ENCODE results near the gene METTL14. TPM values are rescaled to one million over a fixed set of nuclear protein-coding genes. Genes with fewer than 3 reads are reported as not detected.
A peak's percentile ranks its signal among the peaks of the same experiment; 100 is the strongest.

The METTL14 gene
- total RNA-seq, 1 donor from 2014 or later = 28.1 TPM

DNA sequence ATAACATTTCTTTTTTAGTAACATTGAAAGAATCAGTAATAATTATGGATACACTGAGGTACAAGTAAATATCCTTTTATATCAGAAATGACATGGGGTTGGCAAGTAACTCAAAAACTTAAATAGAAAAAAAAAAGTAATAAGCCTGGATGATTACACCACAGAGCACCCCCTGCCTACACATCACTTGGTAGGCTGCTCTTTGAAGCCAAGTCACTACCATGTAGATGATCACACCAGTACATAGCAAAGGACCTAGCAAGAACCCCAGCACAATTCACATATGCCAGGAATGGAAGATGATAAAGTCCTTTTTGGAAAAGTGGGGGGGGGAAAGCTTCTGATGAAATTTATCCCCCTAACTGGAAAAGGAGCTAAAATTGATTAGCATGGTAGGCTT lies 56.9 kb downstream of the METTL14 start:
- H3K4me1 ChIP-seq = peaks cover 56% of the 10 kb centered on the region
- no peaks in the 10 kb centered on the region for H3K27me3 ChIP-seq (ENCODE audit: low read depth)
- no peak overlapping the region for H3K4me3 ChIP-seq
- TF ChIP-seq, protein P1, sequence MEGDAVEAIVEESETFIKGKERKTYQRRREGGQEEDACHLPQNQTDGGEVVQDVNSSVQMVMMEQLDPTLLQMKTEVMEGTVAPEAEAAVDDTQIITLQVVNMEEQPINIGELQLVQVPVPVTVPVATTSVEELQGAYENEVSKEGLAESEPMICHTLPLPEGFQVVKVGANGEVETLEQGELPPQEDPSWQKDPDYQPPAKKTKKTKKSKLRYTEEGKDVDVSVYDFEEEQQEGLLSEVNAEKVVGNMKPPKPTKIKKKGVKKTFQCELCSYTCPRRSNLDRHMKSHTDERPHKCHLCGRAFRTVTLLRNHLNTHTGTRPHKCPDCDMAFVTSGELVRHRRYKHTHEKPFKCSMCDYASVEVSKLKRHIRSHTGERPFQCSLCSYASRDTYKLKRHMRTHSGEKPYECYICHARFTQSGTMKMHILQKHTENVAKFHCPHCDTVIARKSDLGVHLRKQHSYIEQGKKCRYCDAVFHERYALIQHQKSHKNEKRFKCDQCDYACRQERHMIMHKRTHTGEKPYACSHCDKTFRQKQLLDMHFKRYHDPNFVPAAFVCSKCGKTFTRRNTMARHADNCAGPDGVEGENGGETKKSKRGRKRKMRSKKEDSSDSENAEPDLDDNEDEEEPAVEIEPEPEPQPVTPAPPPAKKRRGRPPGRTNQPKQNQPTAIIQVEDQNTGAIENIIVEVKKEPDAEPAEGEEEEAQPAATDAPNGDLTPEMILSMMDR (IDR thresholded peaks at IDR 0.05; ENCODE audit: borderline replicate concordance) = no peak
- peaks cover 65% of the 10 kb centered on the region for H3K36me3 ChIP-seq
- H3K27ac ChIP-seq (replicated peaks) = peak overlapping the region; percentile 89
- DNase-seq = no peak
- no peaks in the 10 kb centered on the region for H3K9me3 ChIP-seq (replicated peaks)
- intact Hi-C loops (cut with micrococcal nuclease) = loop anchor here (5.0 to 10.0 kb wide), 2 partner anchors 145 to 223 kb away; partner anchors contain the start of gene SYNPO2

DNA sequence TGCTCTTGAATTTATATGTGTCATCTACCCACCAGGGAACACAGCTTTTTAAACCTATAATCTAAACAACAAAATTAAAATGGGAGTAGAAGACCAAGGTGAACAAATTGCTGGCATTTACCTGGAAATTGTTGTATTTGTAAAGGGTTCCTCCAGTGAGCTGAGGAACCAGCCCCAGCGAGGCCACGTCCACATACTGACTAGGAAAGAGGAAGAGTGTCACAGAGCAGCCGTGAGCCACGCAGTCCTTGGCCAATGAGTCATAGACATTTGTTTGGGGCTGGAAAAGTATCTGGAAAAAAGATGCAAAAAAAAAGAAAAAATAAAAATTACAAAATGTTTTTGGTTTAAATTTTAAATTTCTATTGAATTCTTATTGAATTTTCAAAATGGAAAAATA lies 58.7 kb downstream of the METTL14 start:
- no peaks in the 10 kb centered on the region for H3K27me3 ChIP-seq (ENCODE audit: low read depth)
- no peaks in the 10 kb centered on the region for H3K9me3 ChIP-seq (replicated peaks)
- peak overlapping the region; percentile 89 for H3K27ac ChIP-seq (replicated peaks)
- peaks cover 66% of the 10 kb centered on the region for H3K4me1 ChIP-seq
- no peak for DNase-seq
- intact Hi-C loops (cut with micrococcal nuclease) = loop anchor here (5.0 to 10.0 kb wide), 2 partner anchors 143 to 221 kb away; partner anchors contain the start of gene SYNPO2
- H3K36me3 ChIP-seq = peaks cover 47% of the 10 kb centered on the region
- TF ChIP-seq, protein P1 (IDR thresholded peaks at IDR 0.05; ENCODE audit: borderline replicate concordance) = no peak
- H3K4me3 ChIP-seq = no peak overlapping the region

GRCh38 chr4:118745357-118745756 lies 60.2 kb downstream of the METTL14 start:
- H3K4me3 ChIP-seq = no peak overlapping the region
- peak overlapping the region; percentile 89 for H3K27ac ChIP-seq (replicated peaks)
- intact Hi-C loops (cut with micrococcal nuclease) = loop anchor here (10.0 kb wide), 1 partner anchor 219 kb away; no protein-coding TSS in a partner anchor
- H3K9me3 ChIP-seq (replicated peaks) = no peaks in the 10 kb centered on the region
- no peaks in the 10 kb centered on the region for H3K27me3 ChIP-seq (ENCODE audit: low read depth)
- TF ChIP-seq, protein P1 (IDR thresholded peaks at IDR 0.05; ENCODE audit: borderline replicate concordance) = no peak
- H3K36me3 ChIP-seq = peaks cover 34% of the 10 kb centered on the region
- no peak for DNase-seq
- peaks cover 81% of the 10 kb centered on the region for H3K4me1 ChIP-seq

GRCh38 chr4:118746251-118746919 lies 61.2 kb downstream of the METTL14 start:
- Histone ChIP-seq H3K4me3 (no peak overlapping the region), H3K9me3 (replicated peaks) (no peaks in the 10 kb centered on the region), H3K4me1 (peaks cover 86% of the 10 kb centered on the region), H3K36me3 (peaks cover 42% of the 10 kb centered on the region), H3K27ac (replicated peaks) (peak overlapping the region; percentile 89), H3K27me3 (ENCODE audit: low read depth) (no peaks in the 10 kb centered on the region)
- peak; percentile 33 for DNase-seq
- TF ChIP-seq, protein P1 (IDR thresholded peaks at IDR 0.05; ENCODE audit: borderline replicate concordance) = no peak
- intact Hi-C loops (cut with micrococcal nuclease) = loop anchor here (10.0 kb wide), 1 partner anchor 218 kb away; no protein-coding TSS in a partner anchor

DNA sequence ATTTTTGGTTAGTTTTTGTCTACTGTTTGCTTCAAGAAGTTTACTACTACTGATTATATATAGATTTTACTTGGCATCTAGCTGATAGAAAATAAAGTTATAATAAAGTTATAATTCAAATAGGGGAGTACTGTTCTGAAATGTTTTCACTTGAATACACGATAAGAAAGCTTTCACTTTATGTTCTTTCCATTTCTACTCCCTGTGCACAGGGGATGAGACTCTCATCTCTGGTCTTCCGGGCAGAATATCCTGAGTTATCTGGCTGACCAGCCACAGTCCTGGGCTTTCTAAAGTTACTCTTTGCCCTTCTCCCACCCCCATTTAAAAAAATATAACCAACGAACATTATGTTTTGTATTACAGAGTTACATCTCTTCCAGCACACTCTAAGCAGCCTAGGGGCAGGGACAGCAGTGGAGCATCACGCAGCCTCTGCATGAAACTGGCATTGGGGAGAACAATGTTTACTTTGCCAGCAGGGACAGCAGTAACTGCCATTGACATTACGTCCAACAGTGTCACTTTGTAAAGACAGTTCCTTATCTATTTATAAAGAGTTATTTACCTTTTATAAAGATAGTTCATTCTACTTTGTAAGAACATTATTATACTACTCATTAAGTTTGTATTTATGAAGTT lies 64.3 kb downstream of the METTL14 start:
- DNase-seq = no peak
- Histone ChIP-seq H3K36me3 (peaks cover 34% of the 10 kb centered on the region), H3K9me3 (replicated peaks) (no peaks in the 10 kb centered on the region), H3K27me3 (ENCODE audit: low read depth) (no peaks in the 10 kb centered on the region), H3K4me1 (peaks cover 91% of the 10 kb centered on the region), H3K4me3 (peak overlapping the region; percentile 18), H3K27ac (replicated peaks) (peak overlapping the region; percentile 89)
- intact Hi-C loops (cut with micrococcal nuclease) = loop anchor here (10.0 kb wide), 1 partner anchor 215 kb away; no protein-coding TSS in a partner anchor
- TF ChIP-seq, protein P1 (IDR thresholded peaks at IDR 0.05; ENCODE audit: borderline replicate concordance) = no peak
